ENCODE data around the gene ARHGEF19. TPM values are rescaled to one million over a fixed set of nuclear protein-coding genes. Genes with fewer than 3 reads are reported as not detected.

Gene ARHGEF19
- total and polyA plus RNA-seq, 2 experiments from 2014 or later = 21.0 to 24.8 TPM

DNA sequence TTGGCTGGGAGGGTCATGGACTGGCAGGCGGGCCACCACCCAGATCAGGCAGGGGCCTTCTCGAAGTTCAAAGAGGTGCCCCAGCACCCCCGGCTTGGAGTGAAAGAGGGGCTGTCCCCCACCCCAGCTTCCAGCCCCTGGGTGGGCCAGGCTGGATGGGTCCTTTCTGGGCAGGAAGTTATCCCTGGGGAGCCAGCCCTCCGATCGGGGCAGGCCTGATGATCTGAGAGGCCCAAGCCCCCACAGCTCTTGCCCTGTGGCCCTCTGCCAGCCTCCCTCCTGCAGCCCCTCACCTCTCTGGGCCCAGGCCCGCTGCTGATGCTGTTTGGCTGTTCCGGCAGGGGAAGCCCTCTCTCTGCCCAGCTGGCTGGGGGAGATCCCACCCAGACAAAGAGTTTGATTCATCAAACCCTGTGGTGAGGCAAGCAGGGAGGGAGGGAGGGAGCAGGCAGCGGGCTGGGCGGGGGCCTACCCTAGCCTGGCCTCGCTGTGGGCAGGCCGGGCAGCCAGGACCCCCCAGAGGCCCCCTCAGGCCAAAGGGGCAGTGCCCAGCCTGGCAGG lies 2.5 kb downstream of the ARHGEF19 start:
- H3K27ac ChIP-seq = peak overlapping the region; percentile 3
- no peak overlapping the region for H3K4me3 ChIP-seq
- peaks cover 18% of the 10 kb centered on the region for H3K79me2 ChIP-seq
- H3K27me3 ChIP-seq = no peaks in the 10 kb centered on the region
- TF ChIP-seq EZH2phosphoT487 (IDR thresholded peaks at IDR 0.05; ENCODE audit: low read depth, severe bottlenecking, unreplicated experiment) = no peak
- no peak for TF ChIP-seq EZH2 (IDR thresholded peaks at IDR 0.05; ENCODE audit: borderline replicate concordance)
- no peaks in the 10 kb centered on the region for H4K20me1 ChIP-seq (ENCODE audit: insufficient read depth, poor library complexity, severe bottlenecking)
- no peaks in the 10 kb centered on the region for H3K9me2 ChIP-seq (replicated peaks; ENCODE audit: insufficient read depth)
- H3K9me3 ChIP-seq (ENCODE audit: low read depth) = no peaks in the 10 kb centered on the region
- H3K4me2 ChIP-seq = peak overlapping the region; percentile 74
- H2AFZ ChIP-seq = no peak overlapping the region
- no peaks in the 10 kb centered on the region for H3K36me3 ChIP-seq (replicated peaks; ENCODE audit: insufficient read depth, low read depth)
- peaks cover 29% of the 10 kb centered on the region for H3K4me1 ChIP-seq (ENCODE audit: insufficient read depth)
- 72% methylated on average over 8 of the region's 11 CpGs for WGBS (ENCODE audit: low lambda C conversion rate, missing lambda C conversion rate)
- no peak for DNase-seq (ENCODE audit: low spot score)

GRCh38 chr1:16209132-16209846 lies 3.2 kb downstream of the ARHGEF19 start:
- Histone ChIP-seq H3K36me3 (replicated peaks; ENCODE audit: insufficient read depth, low read depth) (no peaks in the 10 kb centered on the region), H2AFZ (no peak overlapping the region), H4K20me1 (ENCODE audit: insufficient read depth, poor library complexity, severe bottlenecking) (no peaks in the 10 kb centered on the region), H3K27me3 (no peaks in the 10 kb centered on the region), H3K79me2 (peaks cover 18% of the 10 kb centered on the region), H3K4me2 (peak overlapping the region; percentile 74), H3K4me3 (no peak overlapping the region), H3K27ac (no peak overlapping the region), H3K9me2 (replicated peaks; ENCODE audit: insufficient read depth) (no peaks in the 10 kb centered on the region), H3K4me1 (ENCODE audit: insufficient read depth) (peaks cover 29% of the 10 kb centered on the region), H3K9me3 (ENCODE audit: low read depth) (no peaks in the 10 kb centered on the region)
- 83% methylated on average over 9 of the region's 9 CpGs for WGBS (ENCODE audit: low lambda C conversion rate, missing lambda C conversion rate)
- no peak for DNase-seq (ENCODE audit: low spot score)
- TF ChIP-seq EZH2 (IDR thresholded peaks at IDR 0.05; ENCODE audit: borderline replicate concordance) (no peak), EZH2phosphoT487 (IDR thresholded peaks at IDR 0.05; ENCODE audit: low read depth, severe bottlenecking, unreplicated experiment) (no peak)
- TF ChIP-seq, protein P1, sequence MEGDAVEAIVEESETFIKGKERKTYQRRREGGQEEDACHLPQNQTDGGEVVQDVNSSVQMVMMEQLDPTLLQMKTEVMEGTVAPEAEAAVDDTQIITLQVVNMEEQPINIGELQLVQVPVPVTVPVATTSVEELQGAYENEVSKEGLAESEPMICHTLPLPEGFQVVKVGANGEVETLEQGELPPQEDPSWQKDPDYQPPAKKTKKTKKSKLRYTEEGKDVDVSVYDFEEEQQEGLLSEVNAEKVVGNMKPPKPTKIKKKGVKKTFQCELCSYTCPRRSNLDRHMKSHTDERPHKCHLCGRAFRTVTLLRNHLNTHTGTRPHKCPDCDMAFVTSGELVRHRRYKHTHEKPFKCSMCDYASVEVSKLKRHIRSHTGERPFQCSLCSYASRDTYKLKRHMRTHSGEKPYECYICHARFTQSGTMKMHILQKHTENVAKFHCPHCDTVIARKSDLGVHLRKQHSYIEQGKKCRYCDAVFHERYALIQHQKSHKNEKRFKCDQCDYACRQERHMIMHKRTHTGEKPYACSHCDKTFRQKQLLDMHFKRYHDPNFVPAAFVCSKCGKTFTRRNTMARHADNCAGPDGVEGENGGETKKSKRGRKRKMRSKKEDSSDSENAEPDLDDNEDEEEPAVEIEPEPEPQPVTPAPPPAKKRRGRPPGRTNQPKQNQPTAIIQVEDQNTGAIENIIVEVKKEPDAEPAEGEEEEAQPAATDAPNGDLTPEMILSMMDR (IDR thresholded peaks at IDR 0.05; ENCODE audit: poor library complexity) = no peak

GRCh38 chr1:16208270-16208987 lies 4.0 kb downstream of the ARHGEF19 start:
- H3K9me2 ChIP-seq (replicated peaks; ENCODE audit: insufficient read depth) = no peaks in the 10 kb centered on the region
- no peaks in the 10 kb centered on the region for H3K9me3 ChIP-seq (ENCODE audit: low read depth)
- no peaks in the 10 kb centered on the region for H3K36me3 ChIP-seq (replicated peaks; ENCODE audit: insufficient read depth, low read depth)
- WGBS (ENCODE audit: low lambda C conversion rate, missing lambda C conversion rate) = 85% methylated on average over 12 of the region's 13 CpGs
- H3K79me2 ChIP-seq = peaks cover 18% of the 10 kb centered on the region
- no peaks in the 10 kb centered on the region for H3K27me3 ChIP-seq
- no peak overlapping the region for H3K27ac ChIP-seq
- TF ChIP-seq EZH2phosphoT487 (IDR thresholded peaks at IDR 0.05; ENCODE audit: low read depth, severe bottlenecking, unreplicated experiment) (no peak), EZH2 (IDR thresholded peaks at IDR 0.05; ENCODE audit: borderline replicate concordance) (no peak)
- TF ChIP-seq, protein P1 (IDR thresholded peaks at IDR 0.05; ENCODE audit: poor library complexity) = no peak
- H3K4me3 ChIP-seq = no peak overlapping the region
- H2AFZ ChIP-seq = no peak overlapping the region
- no peak overlapping the region for H3K4me2 ChIP-seq
- no peaks in the 10 kb centered on the region for H4K20me1 ChIP-seq (ENCODE audit: insufficient read depth, poor library complexity, severe bottlenecking)
- peaks cover 29% of the 10 kb centered on the region for H3K4me1 ChIP-seq (ENCODE audit: insufficient read depth)
- DNase-seq (ENCODE audit: low spot score) = peak; percentile 19
